ENCODE measurements around the gene IQGAP2. TPM values are rescaled to one million over a fixed set of nuclear protein-coding genes. Genes with fewer than 3 reads are reported as not detected.
"Not testable (repeated sequence)": the region's sequence is repeated elsewhere in the genome, so short reads cannot be mapped to it uniquely, and the experiment has no call there.

IQGAP2 gene
- total RNA-seq, 1 experiment from 2014 or later = 13.4 TPM

DNA sequence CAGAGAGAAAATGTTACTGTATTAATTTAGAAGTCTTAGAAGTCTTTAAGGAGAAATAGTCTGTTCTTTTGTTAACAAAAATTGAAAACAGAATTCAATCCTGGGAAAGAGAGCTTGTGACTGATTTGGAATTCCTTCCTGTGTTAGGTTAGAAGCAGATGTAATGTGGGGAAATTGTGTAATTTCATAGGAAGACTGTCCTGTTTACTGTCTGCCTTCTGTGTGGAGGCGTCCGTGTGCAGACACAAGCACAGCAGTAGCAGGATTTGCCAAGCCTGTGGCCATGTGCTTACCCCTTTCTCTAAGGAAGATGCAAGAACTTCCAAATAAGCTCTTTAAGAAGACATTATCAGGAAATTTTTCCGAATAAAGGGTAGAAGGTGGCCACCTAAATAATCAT lies 276.1 kb downstream of the IQGAP2 start:
- Mint-ChIP-seq H3K9me3 (ENCODE audit: low read depth, unreplicated experiment) (no peaks in the 10 kb centered on the region), H3K4me3 (ENCODE audit: low read depth, unreplicated experiment) (no peak overlapping the region), H3K27ac (ENCODE audit: unreplicated experiment) (no peak overlapping the region), H3K36me3 (ENCODE audit: insufficient read depth, unreplicated experiment) (no peaks in the 10 kb centered on the region), H3K4me1 (ENCODE audit: low read depth, unreplicated experiment) (no peaks in the 10 kb centered on the region), H3K27me3 (ENCODE audit: unreplicated experiment) (no peaks in the 10 kb centered on the region)
- CTCF ChIA-PET = no interaction called here
- no peak for DNase-seq
- BruUV-seq (replicated peaks) = no TSS peak
- no peak for TF ChIP-seq CTCF (IDR thresholded peaks at IDR 0.05; ENCODE audit: unreplicated experiment)
- intact Hi-C loops (cut with micrococcal nuclease; ENCODE audit: unreplicated experiment) = no loop called here

DNA sequence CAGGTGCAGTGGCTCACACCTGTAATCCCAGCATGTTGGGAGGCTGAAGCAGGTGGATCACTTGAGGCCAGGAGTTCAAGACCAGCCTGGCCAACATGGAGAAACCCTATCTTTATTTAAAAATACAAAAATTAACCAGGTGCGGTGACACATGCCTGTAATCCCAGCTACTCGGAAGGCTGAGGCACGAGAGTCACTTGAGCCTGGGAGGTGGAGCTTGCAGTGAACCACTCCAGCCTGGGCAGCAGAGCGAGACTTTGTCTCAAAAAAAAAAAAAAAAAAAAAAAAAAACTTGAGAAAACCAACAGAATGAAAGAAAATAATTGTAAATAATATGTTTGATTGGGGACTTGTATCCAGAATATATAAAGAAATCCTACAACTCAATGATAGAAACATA lies 277.7 kb downstream of the IQGAP2 start:
- CTCF ChIA-PET; H3K9me3 Mint-ChIP-seq (ENCODE audit: low read depth, unreplicated experiment); H3K36me3 Mint-ChIP-seq (ENCODE audit: insufficient read depth, unreplicated experiment); intact Hi-C loops (cut with micrococcal nuclease; ENCODE audit: unreplicated experiment); BruUV-seq (replicated peaks); H3K4me3 Mint-ChIP-seq (ENCODE audit: low read depth, unreplicated experiment); H3K27me3 Mint-ChIP-seq (ENCODE audit: unreplicated experiment); DNase-seq; H3K4me1 Mint-ChIP-seq (ENCODE audit: low read depth, unreplicated experiment); H3K27ac Mint-ChIP-seq (ENCODE audit: unreplicated experiment): not testable (repeated sequence)

DNA sequence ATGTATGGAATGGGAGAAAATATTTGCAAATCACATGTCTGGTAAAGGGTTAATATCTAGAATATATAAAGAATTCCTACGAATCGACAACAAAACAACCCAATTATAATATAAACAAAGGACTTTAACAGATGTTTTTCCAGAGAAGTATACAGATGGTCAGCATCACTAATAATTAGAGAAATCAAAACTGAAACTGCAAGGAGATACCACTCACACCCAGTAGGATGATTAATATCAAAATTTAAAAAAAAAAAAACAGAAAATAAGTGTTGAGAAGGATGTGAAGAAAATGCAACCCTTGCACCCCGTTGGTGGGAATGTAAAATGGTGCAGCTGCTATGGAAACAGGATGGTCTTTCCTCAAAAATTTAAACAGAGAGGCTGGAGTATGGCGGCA lies 278.2 kb downstream of the IQGAP2 start:
- no peak overlapping the region for H3K4me3 Mint-ChIP-seq (ENCODE audit: low read depth, unreplicated experiment)
- no peaks in the 10 kb centered on the region for H3K36me3 Mint-ChIP-seq (ENCODE audit: insufficient read depth, unreplicated experiment)
- CTCF ChIA-PET = no interaction called here
- H3K27ac Mint-ChIP-seq (ENCODE audit: unreplicated experiment) = no peak overlapping the region
- DNase-seq = no peak
- H3K27me3 Mint-ChIP-seq (ENCODE audit: unreplicated experiment) = no peaks in the 10 kb centered on the region
- H3K9me3 Mint-ChIP-seq (ENCODE audit: low read depth, unreplicated experiment) = no peaks in the 10 kb centered on the region
- no peak for TF ChIP-seq CTCF (IDR thresholded peaks at IDR 0.05; ENCODE audit: unreplicated experiment)
- BruUV-seq (replicated peaks) = no TSS peak
- intact Hi-C loops (cut with micrococcal nuclease; ENCODE audit: unreplicated experiment) = no loop called here
- no peaks in the 10 kb centered on the region for H3K4me1 Mint-ChIP-seq (ENCODE audit: low read depth, unreplicated experiment)

DNA sequence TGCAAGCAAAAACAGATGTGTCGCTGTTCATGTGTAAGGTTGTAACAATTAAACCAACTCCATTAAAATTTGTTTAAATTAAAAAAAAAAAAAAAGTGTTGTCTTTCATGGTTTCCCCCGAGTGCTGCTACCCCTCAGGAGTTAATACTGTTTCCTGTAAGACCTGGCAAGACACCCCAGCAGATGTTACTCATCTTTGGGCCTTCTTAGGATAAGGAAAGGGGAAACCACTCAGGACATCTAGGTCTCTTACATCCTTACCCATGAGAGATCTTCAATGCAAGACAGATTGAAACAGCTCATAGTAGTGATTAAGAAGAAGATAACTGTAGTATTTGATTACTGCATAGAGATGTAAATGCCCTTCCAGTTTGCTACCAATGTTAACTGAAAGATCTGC lies 279.3 kb downstream of the IQGAP2 start:
- H3K36me3 Mint-ChIP-seq (ENCODE audit: insufficient read depth, unreplicated experiment) = no peaks in the 10 kb centered on the region
- BruUV-seq (replicated peaks) = no TSS peak
- no peaks in the 10 kb centered on the region for H3K27me3 Mint-ChIP-seq (ENCODE audit: unreplicated experiment)
- TF ChIP-seq CTCF (IDR thresholded peaks at IDR 0.05; ENCODE audit: unreplicated experiment) = no peak
- DNase-seq = no peak
- H3K27ac Mint-ChIP-seq (ENCODE audit: unreplicated experiment) = no peak overlapping the region
- H3K4me1 Mint-ChIP-seq (ENCODE audit: low read depth, unreplicated experiment) = no peaks in the 10 kb centered on the region
- intact Hi-C loops (cut with micrococcal nuclease; ENCODE audit: unreplicated experiment) = no loop called here
- no peak overlapping the region for H3K4me3 Mint-ChIP-seq (ENCODE audit: low read depth, unreplicated experiment)
- CTCF ChIA-PET = no interaction called here
- no peaks in the 10 kb centered on the region for H3K9me3 Mint-ChIP-seq (ENCODE audit: low read depth, unreplicated experiment)

- Mint-ChIP-seq H3K9me3 (ENCODE audit: low read depth, unreplicated experiment) (no peaks in the 10 kb centered on the region), H3K4me1 (ENCODE audit: low read depth, unreplicated experiment) (peaks cover 10% of the 10 kb centered on the region), H3K4me3 (ENCODE audit: low read depth, unreplicated experiment) (no peak overlapping the region), H3K36me3 (ENCODE audit: insufficient read depth, unreplicated experiment) (no peaks in the 10 kb centered on the region), H3K27ac (ENCODE audit: unreplicated experiment) (no peak overlapping the region), H3K27me3 (ENCODE audit: unreplicated experiment) (no peaks in the 10 kb centered on the region)
- CTCF ChIA-PET = no interaction called here
- intact Hi-C loops (cut with micrococcal nuclease; ENCODE audit: unreplicated experiment) = no loop called here
- TF ChIP-seq CTCF (IDR thresholded peaks at IDR 0.05; ENCODE audit: unreplicated experiment) = no peak
- DNase-seq = no peak
- no TSS peak for BruUV-seq (replicated peaks)
Observed at GRCh38 chr5:76683816-76684731, 281.0 kb downstream of the IQGAP2 start.

All from Calu3 (cell line).